H1 (cell line): ENCODE measurements around the gene SYT6. TPM values are rescaled to one million over a fixed set of nuclear protein-coding genes. Genes with fewer than 3 reads are reported as not detected.

Experiments
- CTCF ChIA-PET: fragments of 300-600 bp; sonication (Branson Sonifier 250); formaldehyde crosslinking; loops from one replicate; lab custom pipeline; 2021; ENCODE audit not compliant: partially characterized antibody; lab: Charles Lee
- POLR2A ChIA-PET: fragments of 300-600 bp; sonication (Branson Sonifier 250); formaldehyde crosslinking; loops from one replicate; lab custom pipeline; 2021; ENCODE audit warnings: inconsistent platforms; ENCODE audit not compliant: partially characterized antibody; lab: Charles Lee
- DNase-seq, 2 experiments: peaks; one replicate each; pipeline versions ENCODE4 v3.0.0 to v3.0.0-alpha.2; 2010 to 2022; ENCODE audit warnings: low spot score in 2 of 2, low read depth in 1 of 2, mixed read lengths in 1 of 2
- FAIRE-seq: peaks from 2 replicates; lab custom pipeline; 2011; peaks lifted over from hg19 to GRCh38; lab: Jason Lieb, UNC
- H2AFZ ChIP-seq: 2 replicates; pipeline ENCODE4 v1.8.1; 2012; ENCODE audit warnings: low read length, inconsistent platforms
- H2AK5ac ChIP-seq: 2 replicates; pipeline ENCODE4 v1.6.1; 2013; ENCODE audit warnings: low read depth, low read length
- H2BK120ac ChIP-seq: replicated peaks from 2 replicates; pipeline ENCODE3; 2013; ENCODE audit warnings: low read depth, low read length, inconsistent platforms
- H2BK12ac ChIP-seq: 2 replicates; pipeline ENCODE4 v1.6.1; 2013; ENCODE audit warnings: low read depth, low read length
- H2BK15ac ChIP-seq: 2 replicates; pipeline ENCODE4 v1.6.1; 2013; ENCODE audit warnings: low read length
- H2BK20ac ChIP-seq: 2 replicates; pipeline ENCODE4 v1.6.1; 2013; ENCODE audit warnings: low read length
- H2BK5ac ChIP-seq: 2 replicates; pipeline ENCODE4 v1.6.1; 2013; ENCODE audit warnings: low read depth, low read length
- H3K14ac ChIP-seq: 2 replicates; pipeline ENCODE4 v1.6.1; 2013; ENCODE audit warnings: inconsistent platforms; ENCODE audit not compliant: insufficient read length
- H3K18ac ChIP-seq: 2 replicates; pipeline ENCODE4 v1.6.1; 2013; ENCODE audit warnings: low read length; ENCODE audit errors: extremely low read depth
- H3K23ac ChIP-seq: 2 replicates; pipeline ENCODE4 v1.6.1; 2013; ENCODE audit warnings: inconsistent platforms; ENCODE audit not compliant: insufficient read length
- H3K23me2 ChIP-seq: 2 replicates; pipeline ENCODE4 v1.6.1; 2013; ENCODE audit warnings: low read depth, low read length
- H3K27ac ChIP-seq: 2 replicates; pipeline ENCODE4 v1.6.1; 2011; ENCODE audit warnings: low read depth, low read length, inconsistent platforms
- H3K27me3 ChIP-seq, 4 experiments: replicated peaks in 1 of 4; 1 replicate in 1 of 4; 2 replicates in 3 of 4; pipeline versions ENCODE4 v1.6.1 to v1.8.1; 2011 to 2013; ENCODE audit warnings: low read length in 3 of 4, mild to moderate bottlenecking in 3 of 4, inconsistent platforms in 2 of 4, mixed read lengths in 2 of 4, moderate library complexity in 1 of 4; ENCODE audit not compliant: control insufficient read depth in 3 of 4, insufficient read depth in 3 of 4; ENCODE audit errors: extremely low read depth in 1 of 4
- H3K36me3 ChIP-seq, 4 experiments: 2 replicates each; pipeline versions ENCODE4 v1.6.1 to v1.8.1; 2011 to 2013; ENCODE audit warnings: mild to moderate bottlenecking in 4 of 4, low read length in 3 of 4, moderate library complexity in 2 of 4, control low read depth in 1 of 4, inconsistent platforms in 1 of 4; ENCODE audit not compliant: insufficient read depth in 4 of 4, control insufficient read depth in 2 of 4
- H3K4ac ChIP-seq: replicated peaks from 2 replicates; pipeline ENCODE3; 2013; ENCODE audit warnings: low read length, low read depth, mixed read lengths, inconsistent platforms; ENCODE audit not compliant: insufficient read length
- H3K4me1 ChIP-seq, 4 experiments: replicated peaks in 1 of 4; 1 replicate in 1 of 4; 2 replicates in 3 of 4; pipeline versions ENCODE4 v1.6.1 to v1.8.1; 2011 to 2013; ENCODE audit warnings: low read length in 3 of 4, inconsistent platforms in 2 of 4, mixed read lengths in 1 of 4; ENCODE audit not compliant: insufficient read depth in 4 of 4, control insufficient read depth in 3 of 4
- H3K4me2 ChIP-seq, 2 experiments: 2 replicates each; pipeline versions ENCODE4 v1.6.1 to v1.8.1; 2011 to 2013; ENCODE audit warnings: low read depth in 2 of 2, low read length in 2 of 2, control low read depth in 1 of 2, inconsistent platforms in 1 of 2, mild to moderate bottlenecking in 1 of 2; ENCODE audit not compliant: insufficient read depth in 1 of 2
- H3K4me3 ChIP-seq, 4 experiments: fragments of 200-600, 300-600 bp in 1 of 4; sonication (generic), shearing (Covaris generic), sonication (Bioruptor Twin) in 1 of 4; 2 replicates each; pipeline versions ENCODE4 v1.5.1 to v1.8.1; 2011 to 2016; ENCODE audit warnings: low read length in 4 of 4, low read depth in 3 of 4, control low read depth in 2 of 4, inconsistent platforms in 2 of 4, mild to moderate bottlenecking in 2 of 4, mixed read lengths in 1 of 4, moderate library complexity in 1 of 4; ENCODE audit not compliant: insufficient read depth in 2 of 4; ENCODE audit errors: extremely low read depth in 1 of 4
- H3K56ac ChIP-seq: replicated peaks from 2 replicates; pipeline ENCODE3; 2013; ENCODE audit warnings: low read depth, mild to moderate bottlenecking, mixed read lengths, low read length, inconsistent platforms; ENCODE audit not compliant: insufficient read length
- H3K79me1 ChIP-seq: 2 replicates; pipeline ENCODE4 v1.6.1; 2013; ENCODE audit warnings: low read depth, low read length, control low read depth
- H3K79me2 ChIP-seq, 2 experiments: 2 replicates each; pipeline versions ENCODE4 v1.6.1 to v1.8.1; 2012 to 2013; ENCODE audit warnings: low read length in 2 of 2, mild to moderate bottlenecking in 2 of 2, inconsistent platforms in 1 of 2; ENCODE audit not compliant: insufficient read depth in 2 of 2, control insufficient read depth in 1 of 2
- H3K9ac ChIP-seq, 4 experiments: replicated peaks in 1 of 4; 1 replicate in 1 of 4; 2 replicates in 3 of 4; pipeline versions ENCODE4 v1.6.1 to v1.8.1; 2011 to 2013; ENCODE audit warnings: low read depth in 3 of 4, low read length in 3 of 4, control low read depth in 2 of 4, mild to moderate bottlenecking in 2 of 4, moderate library complexity in 2 of 4, inconsistent platforms in 1 of 4; ENCODE audit errors: extremely low read depth in 1 of 4
- H3K9me3 ChIP-seq, 2 experiments: 2 replicates each; pipeline versions ENCODE4 v1.6.1 to v1.8.1; 2012 to 2013; ENCODE audit warnings: mild to moderate bottlenecking in 2 of 2, moderate library complexity in 2 of 2, control low read depth in 1 of 2, inconsistent platforms in 1 of 2, low read depth in 1 of 2, low read length in 1 of 2, mixed read lengths in 1 of 2; ENCODE audit not compliant: insufficient read depth in 2 of 2
- H4K20me1 ChIP-seq, 2 experiments: replicated peaks in 1 of 2; 2 replicates each; pipeline versions ENCODE3 to v1.8.1; 2011 to 2013; ENCODE audit warnings: inconsistent platforms in 2 of 2, low read length in 2 of 2, mild to moderate bottlenecking in 1 of 2; ENCODE audit not compliant: insufficient read depth in 2 of 2, control insufficient read depth in 1 of 2
- H4K5ac ChIP-seq: 2 replicates; pipeline ENCODE4 v1.6.1; 2013; ENCODE audit warnings: low read length, low read depth, mixed read lengths, inconsistent platforms; ENCODE audit not compliant: insufficient read length
- H4K8ac ChIP-seq: 2 replicates; pipeline ENCODE4 v1.8.0; 2013; ENCODE audit warnings: mild to moderate bottlenecking, moderate library complexity, low read length, inconsistent platforms; ENCODE audit not compliant: insufficient read depth; ENCODE audit errors: extremely low read depth
- H4K91ac ChIP-seq: replicated peaks from 2 replicates; pipeline ENCODE3; 2013; ENCODE audit warnings: low read length, mixed read lengths, inconsistent platforms; ENCODE audit not compliant: insufficient read length
- CTBP2 ChIP-seq: IDR thresholded peaks from 2 replicates; pipeline ENCODE4 v1.7.0; 2011; ENCODE audit warnings: borderline replicate concordance, mild to moderate bottlenecking, moderate library complexity, mixed read lengths, low read length; ENCODE audit not compliant: insufficient read depth, insufficient read length
- E2F6 ChIP-seq: IDR thresholded peaks from 2 replicates; pipeline ENCODE4 v1.6.1; 2012; ENCODE audit warnings: inconsistent platforms
- EGR1 ChIP-seq: IDR thresholded peaks from 2 replicates; pipeline ENCODE4 v1.6.1; 2011; ENCODE audit warnings: low read depth, low read length, borderline replicate concordance
- EP300 ChIP-seq, 2 experiments: IDR thresholded peaks; 1 replicate in 1 of 2; 2 replicates in 1 of 2; pipeline ENCODE4 v1.6.1; 2011 to 2012; ENCODE audit warnings: low read depth in 2 of 2, low read length in 2 of 2, mild to moderate bottlenecking in 2 of 2, borderline replicate concordance in 1 of 2, inconsistent platforms in 1 of 2, moderate library complexity in 1 of 2
- KDM5A ChIP-seq: fragments of 200-600 bp; IDR thresholded peaks from 2 replicates; pipeline ENCODE4 v1.7.1; 2012; ENCODE audit warnings: mild to moderate bottlenecking, low read length, inconsistent platforms, mixed read lengths
- RXRA ChIP-seq: IDR thresholded peaks from 2 replicates; pipeline ENCODE4 v1.6.1; 2011; ENCODE audit warnings: low read depth, mild to moderate bottlenecking, low read length, moderate library complexity; ENCODE audit not compliant: insufficient read depth
- WGBS, 2 experiments: shearing (Covaris generic) in 1 of 2; methylation state at CpG; one replicate each; pipeline versions ENCODE4 v1.1.6 to v1.1.7; 2013 to 2015; ENCODE audit warnings: low lambda C conversion rate in 2 of 2, mixed read lengths in 2 of 2, inconsistent platforms in 1 of 2, low coverage in 1 of 2, missing lambda C conversion rate in 1 of 2; ENCODE audit not compliant: insufficient replicate concordance in 2 of 2, insufficient coverage in 1 of 2, insufficient read length in 1 of 2; ENCODE audit errors: extremely low coverage in 1 of 2, missing lambda C conversion rate in 1 of 2; 5-methylcytosine and 5-hydroxymethylcytosine counted together
- polyA plus RNA-seq, 7 experiments: library from polyadenylated mRNA; depleted of rRNA in 3 of 7; stranded (reverse) in 5 of 7; unstranded in 2 of 7; fragments of >200 nt in 5 of 7; fragments of 200-250 nt in 2 of 7; gene quantifications; 1 replicate in 5 of 7; 2 replicates in 1 of 7; 4 replicates in 1 of 7; pipeline versions ENCODE4 v1.2.1 to v1.2.3, GENCODE V29; 2011 to 2013; ENCODE audit warnings: missing spikeins in 2 of 7, mixed read lengths in 2 of 7
- total RNA-seq: library from RNA; stranded (reverse); fragmentation: NEBNext Ultra II Directional; extraction: Animal tissue kit (Norgen Biotek cat#: 25700); gene quantifications from 2 replicates; pipeline ENCODE4 v1.2.1, GENCODE V29; 2021

Gene SYT6
- total and polyA plus RNA-seq, 2 of the 8 experiments (the other 6 are each of a cell fraction or from before 2014, with no cell fraction given) = 33.7 to 83.5 TPM

GRCh38 chr1:114178936-114179335, 25.3 kb upstream of the SYT6 start:
- H2BK20ac ChIP-seq = no peak overlapping the region
- ChIA-PET POLR2A (interaction anchor here (0.9 kb wide), 1 partner anchor 11 kb away, joined by 3 read pairs; no protein-coding TSS in a partner anchor), CTCF (interaction anchor here (0.6 to 1.2 kb wide), 3 partner anchors 19 to 76 kb away, joined by 3 to 4 read pairs (median 3); no protein-coding TSS in a partner anchor)
- no peak overlapping the region for H2BK120ac ChIP-seq
- H3K56ac ChIP-seq = no peak overlapping the region
- no peak overlapping the region for H2BK15ac ChIP-seq
- H3K23ac ChIP-seq = no peak overlapping the region
- H3K14ac ChIP-seq = no peak overlapping the region
- H2AFZ ChIP-seq = no peak overlapping the region
- H4K8ac ChIP-seq = no peak overlapping the region
- H3K4me2 ChIP-seq = no peak overlapping the region
- no peak overlapping the region for H2AK5ac ChIP-seq
- no peak for DNase-seq
- no peak overlapping the region for H4K91ac ChIP-seq
- 89% methylated on average over 2 of the region's 2 CpGs; no CpG with 5 or more reads in 1 of the 2 experiments for WGBS, 2 experiments
- no peaks in the 10 kb centered on the region for H3K23me2 ChIP-seq
- H3K4me3 ChIP-seq = no peak overlapping the region
- no peak overlapping the region for H3K4ac ChIP-seq
- no peak for FAIRE-seq
- H3K79me2 ChIP-seq = no peaks in the 10 kb centered on the region
- H3K4me1 ChIP-seq = peaks cover 0 to 3% (median 2%) of the 10 kb centered on the region in 4 experiments; a peak in 3 of 7 replicates
- H3K27ac ChIP-seq = no peak overlapping the region
- H3K18ac ChIP-seq = no peak overlapping the region
- H2BK12ac ChIP-seq = no peak overlapping the region
- no peak overlapping the region for H2BK5ac ChIP-seq
- no peaks in the 10 kb centered on the region for H3K79me1 ChIP-seq
- H3K9me3 ChIP-seq = no peaks in the 10 kb centered on the region
- TF ChIP-seq RXRA (no peak), CTBP2 (no peak), EGR1 (no peak), EP300 (IDR thresholded peaks at IDR 0.05; ENCODE audit: borderline replicate concordance in 1 of 2, low read depth in 2 of 2, low read length in 2 of 2) (no peak), KDM5A (no peak), E2F6 (no peak)
- no peak overlapping the region for H3K9ac ChIP-seq
- no peaks in the 10 kb centered on the region; a peak in 1 of 7 replicates for H3K27me3 ChIP-seq
- no peaks in the 10 kb centered on the region for H4K20me1 ChIP-seq
- H4K5ac ChIP-seq = no peak overlapping the region
- no peaks in the 10 kb centered on the region for H3K36me3 ChIP-seq
